HG02943 (cell line): ENCODE results near the gene MRTFA.
"Not testable (repeated sequence)": the region's sequence is repeated elsewhere in the genome, so short reads cannot be mapped to it uniquely, and the experiment has no call there.

Source experiments
- ATAC-seq: cut with Tn5 transposase; IDR thresholded peaks from one replicate; pipeline ENCODE4 v1.9.1; 2021; ENCODE audit warnings: mild to moderate bottlenecking, low read depth, moderate library complexity; ENCODE audit not compliant: unreplicated experiment

Gene MRTFA

GRCh38 chr22:40404251-40405177 lies 232.0 kb downstream of the MRTFA start:
- ATAC-seq: no peak

GRCh38 chr22:40403651-40404050 lies 232.9 kb downstream of the MRTFA start:
- no peak for ATAC-seq

GRCh38 chr22:40403141-40403540 lies 233.4 kb downstream of the MRTFA start:
- ATAC-seq: no peak

- no peak for ATAC-seq
Measured at GRCh38 chr22:40401981-40402406, 234.5 kb downstream of the MRTFA start.

GRCh38 chr22:40401532-40401931 lies 235.0 kb downstream of the MRTFA start:
- ATAC-seq: no peak

GRCh38 chr22:40400159-40400558 lies 236.4 kb downstream of the MRTFA start:
- no peak for ATAC-seq

- no peak for ATAC-seq
Measured at GRCh38 chr22:40399621-40400020, 236.9 kb downstream of the MRTFA start.

- ATAC-seq: no peak
Measured at GRCh38 chr22:40397396-40397795, 239.1 kb downstream of the MRTFA start.

- no peak for ATAC-seq
Measured at GRCh38 chr22:40396882-40397281, 239.6 kb downstream of the MRTFA start.

- ATAC-seq: no peak
Measured at GRCh38 chr22:40395607-40396006, 240.9 kb downstream of the MRTFA start.

GRCh38 chr22:40394607-40395006 lies 241.9 kb downstream of the MRTFA start:
- no peak for ATAC-seq

GRCh38 chr22:40392618-40393017 lies 243.9 kb downstream of the MRTFA start:
- ATAC-seq: no peak

GRCh38 chr22:40391417-40391816 lies 245.1 kb downstream of the MRTFA start:
- ATAC-seq: no peak

- ATAC-seq: no peak
Measured at GRCh38 chr22:40388231-40388630, 248.3 kb downstream of the MRTFA start.

GRCh38 chr22:40387746-40388145 lies 248.8 kb downstream of the MRTFA start:
- no peak for ATAC-seq

- ATAC-seq: no peak
Measured at GRCh38 chr22:40385036-40385782, 251.3 kb downstream of the MRTFA start.

GRCh38 chr22:40383905-40384304 lies 252.6 kb downstream of the MRTFA start:
- ATAC-seq: no peak

- ATAC-seq: no peak
Measured at GRCh38 chr22:40381461-40381860, 255.1 kb downstream of the MRTFA start.

- ATAC-seq: not testable (repeated sequence)
Measured at GRCh38 chr22:40378448-40378847, 258.1 kb downstream of the MRTFA start.

GRCh38 chr22:40377931-40378330 lies 258.6 kb downstream of the MRTFA start:
- no peak for ATAC-seq

- ATAC-seq: no peak
Measured at GRCh38 chr22:40376149-40376548, 260.4 kb downstream of the MRTFA start.

- ATAC-seq: no peak
Measured at GRCh38 chr22:40374567-40374966, 262.0 kb downstream of the MRTFA start.
